ENCODE measurements around the gene GGN. TPM values are rescaled to one million over a fixed set of nuclear protein-coding genes. Genes with fewer than 3 reads are reported as not detected.

GGN gene
- total RNA-seq, 1 experiment from 2014 or later, result 1.5 TPM

- Histone ChIP-seq H4K8ac (replicated peaks; ENCODE audit: insufficient read length, low read depth, low read length) (no peak overlapping the region), H3T11ph (ENCODE audit: low read length) (no peak overlapping the region), H3K14ac (ENCODE audit: insufficient read depth, low read length) (no peak overlapping the region), H3K27me3 (ENCODE audit: insufficient read depth, low read length) (no peaks in the 10 kb centered on the region), H3K4ac (ENCODE audit: low read depth, low read length) (no peak overlapping the region), H3K4me1 (ENCODE audit: insufficient read depth, low read length) (no peaks in the 10 kb centered on the region; the same call in 1 of the 2 replicates), H4K5ac (ENCODE audit: insufficient read length, low read depth, low read length) (no peak overlapping the region), H4K91ac (ENCODE audit: insufficient read length, low read depth, low read length) (no peak overlapping the region), H2BK5ac (ENCODE audit: insufficient read length, low read length) (no peak overlapping the region), H2BK20ac (ENCODE audit: low read depth, low read length, poor library complexity, severe bottlenecking) (no peak overlapping the region), H3K79me1 (ENCODE audit: insufficient read depth, low read depth, low read length, poor library complexity, severe bottlenecking) (no peaks in the 10 kb centered on the region), H2BK120ac (ENCODE audit: low read depth, low read length, poor library complexity, severe bottlenecking) (no peak overlapping the region), H3K4me2 (ENCODE audit: insufficient read depth, insufficient read length, low read length) (no peak overlapping the region), H4K20me1 (ENCODE audit: control insufficient read depth, insufficient read depth, insufficient read length) (no peaks in the 10 kb centered on the region), H3K9me3 (ENCODE audit: control insufficient read depth, low read depth, low read length) (no peaks in the 10 kb centered on the region), H2AK5ac (ENCODE audit: insufficient read length, low read length) (no peak overlapping the region), H3K23me2 (ENCODE audit: insufficient read length, low read depth, low read length, poor library complexity, severe bottlenecking) (peaks cover 11% of the 10 kb centered on the region), H3K56ac (ENCODE audit: insufficient read length, low read depth, low read length) (no peak overlapping the region), H3K27ac (ENCODE audit: insufficient read length, low read depth, low read length) (no peak overlapping the region), H2AFZ (ENCODE audit: low read length) (no peak overlapping the region), H3K18ac (ENCODE audit: insufficient read length, low read depth, low read length) (no peak overlapping the region), H2BK15ac (ENCODE audit: low read depth, low read length) (no peak overlapping the region), H3K79me2 (ENCODE audit: insufficient read depth, low read length) (no peaks in the 10 kb centered on the region), H3K23ac (ENCODE audit: insufficient read length, low read depth, low read length) (no peak overlapping the region), H3K9ac (ENCODE audit: extremely low read depth, insufficient read length, low read length) (no peak overlapping the region), H2BK12ac (ENCODE audit: insufficient read length, low read depth, low read length) (no peak overlapping the region)
- Mint-ChIP-seq H3K27ac (no peak overlapping the region; a peak in 2 of 7 replicates), H3K4me1 (peaks cover 11 to 19% of the 10 kb centered on the region in 2 experiments), H3K9me3 (no peaks in the 10 kb centered on the region), H3K36me3 (ENCODE audit: insufficient read depth in 1 of 3, low read depth in 3 of 3) (no peaks in the 10 kb centered on the region), H3K27me3 (ENCODE audit: low read depth) (peaks cover 26% of the 10 kb centered on the region), H3K4me3 (no peak overlapping the region)
- no peak for TF ChIP-seq CTCF (conservative IDR thresholded peaks at IDR 0.05)
- WGBS (ENCODE audit: extremely low coverage, insufficient read length, low lambda C conversion rate), result no CpG with 5 or more reads among the region's 7 CpGs
- DNase-seq, result no peak
Observed at GRCh38 chr19:38422438-38422837, 34.6 kb upstream of the GGN start.

Data from H9 (cell line).